NCI-H82 treated with DMSO at 0.1 percent for 48 hours (cell line): Measurements from ENCODE around the gene GNB1L.

Experiments
- DNase-seq: peaks from one replicate; lab custom pipeline; 2025; ENCODE audit not compliant: unreplicated experiment; lab: John Stamatoyannopoulos, UW

Gene GNB1L

GRCh38 chr22:19811811-19812771, 42.6 kb downstream of the GNB1L start:
- no peak for DNase-seq

DNA sequence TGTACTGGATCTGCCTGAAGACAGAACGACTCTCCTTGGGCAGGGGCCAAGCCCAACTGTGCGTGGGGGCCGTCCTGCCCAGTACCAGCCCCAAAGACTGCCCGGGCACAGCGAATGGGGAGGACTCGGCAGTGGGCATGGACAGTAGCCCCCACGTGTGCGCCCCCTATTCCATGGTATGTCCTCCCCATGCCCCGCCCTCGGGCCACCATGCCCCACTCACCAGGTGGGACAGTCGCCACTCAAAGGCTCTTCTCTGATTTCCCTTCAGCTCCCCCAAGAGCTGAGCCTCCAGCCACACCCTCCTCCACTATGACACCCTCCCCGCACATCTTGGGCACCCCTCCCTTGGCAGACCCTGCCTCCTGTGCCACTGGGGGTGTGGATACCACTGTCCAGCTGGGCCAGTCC, 43.5 kb downstream of the GNB1L start:
- no peak for DNase-seq

GRCh38 chr22:19810381-19811201, 44.1 kb downstream of the GNB1L start:
- DNase-seq, result no peak

DNA sequence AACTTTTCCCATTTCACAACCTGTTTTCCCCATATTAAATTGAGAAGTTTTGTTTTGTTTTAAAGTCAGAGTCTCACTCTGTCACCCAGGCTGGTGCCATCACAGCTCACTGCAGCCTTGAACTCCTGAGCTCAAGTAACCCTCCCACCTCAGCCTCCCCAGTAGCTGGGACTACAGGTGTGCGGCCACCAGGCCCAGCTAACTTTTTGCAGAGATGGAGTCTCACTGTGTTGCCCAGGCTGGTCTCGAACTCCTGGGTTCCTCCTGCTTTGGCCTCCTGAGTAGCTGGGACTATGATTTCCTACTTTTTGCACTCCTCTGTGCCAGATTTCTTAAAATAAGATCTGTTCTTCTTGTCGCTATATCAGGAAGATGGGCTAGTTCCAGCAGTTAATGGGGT, 44.9 kb downstream of the GNB1L start:
- no peak for DNase-seq

DNA sequence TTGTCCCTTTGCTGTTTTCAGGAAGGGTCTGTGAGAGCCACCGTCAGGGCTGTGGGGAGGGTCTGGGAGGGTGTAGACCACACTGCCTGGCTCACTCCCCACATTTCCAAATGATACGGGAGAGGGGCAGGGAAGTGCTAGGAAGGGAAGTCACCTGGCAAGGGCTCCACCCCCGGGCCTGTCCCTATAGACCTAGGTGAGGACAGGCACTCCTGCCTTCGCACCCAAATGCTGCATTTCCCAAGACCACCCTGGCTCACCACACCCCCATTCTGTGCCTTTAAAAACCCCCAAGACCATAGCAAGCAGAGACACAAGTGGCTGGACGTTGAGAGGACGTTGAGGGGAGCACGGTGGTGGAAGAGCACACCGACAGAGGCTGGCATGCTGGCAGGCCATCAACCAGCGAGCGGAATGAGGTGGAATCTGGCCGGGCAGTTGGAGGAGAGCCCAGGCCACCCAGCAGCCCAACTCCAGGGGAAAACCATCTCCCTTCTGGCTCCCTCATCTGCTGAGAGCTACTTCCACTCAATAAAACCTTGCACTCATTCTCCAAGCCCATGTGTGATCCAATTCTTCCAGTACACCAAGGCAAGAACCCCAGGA, 45.7 kb downstream of the GNB1L start:
- DNase-seq, result no peak

DNA sequence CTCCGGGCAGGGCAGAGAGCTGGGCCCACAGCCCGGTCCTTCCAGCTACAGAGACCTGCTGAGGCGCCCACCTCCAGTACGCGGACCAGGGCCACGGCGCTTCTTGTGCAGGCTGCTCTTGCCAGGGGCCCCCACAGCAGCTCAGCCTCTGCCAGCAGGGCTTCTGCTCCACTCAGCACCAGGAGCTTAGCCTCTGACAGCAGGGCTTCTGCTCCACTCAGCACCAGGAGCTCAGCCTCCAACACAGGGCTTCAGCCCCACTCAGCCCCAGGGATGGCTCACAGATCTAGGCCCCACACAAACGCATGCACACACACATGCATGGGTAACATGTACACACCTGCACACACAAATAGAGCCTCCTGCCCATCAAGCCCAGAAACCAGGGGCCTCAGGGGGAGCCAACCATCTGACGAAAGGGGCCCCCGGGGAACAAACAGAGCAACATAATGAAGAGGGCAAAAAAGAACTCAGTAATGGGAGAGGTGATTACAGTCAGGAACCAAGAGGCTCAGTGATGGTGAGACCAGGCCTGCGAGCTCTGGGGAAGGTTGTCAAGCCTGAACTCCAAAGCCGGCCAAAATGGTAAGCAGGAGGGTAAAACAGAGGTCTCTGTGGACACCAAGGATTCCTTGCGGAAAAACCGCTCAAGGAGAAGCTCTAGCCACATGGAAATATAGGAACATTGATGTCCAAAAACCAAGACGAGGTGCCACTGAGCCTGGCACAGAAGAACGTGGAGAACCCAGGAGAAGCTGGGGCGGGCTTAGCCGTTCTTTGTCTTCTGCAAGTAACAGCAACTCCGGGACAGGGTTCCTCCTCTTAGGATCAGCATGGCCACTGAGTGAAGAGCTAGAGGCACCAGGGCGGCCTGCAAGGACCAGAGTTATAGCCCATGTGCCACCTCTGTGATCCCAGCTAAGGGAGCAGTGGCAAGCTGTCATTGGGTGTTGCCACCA, 46.5 kb downstream of the GNB1L start:
- DNase-seq, result no peak

- no peak for DNase-seq
Measured at GRCh38 chr22:19807161-19807913, 47.3 kb downstream of the GNB1L start.

GRCh38 chr22:19806213-19807160, 48.2 kb downstream of the GNB1L start:
- peak; percentile 74 for DNase-seq

GRCh38 chr22:19805821-19806212, 48.9 kb downstream of the GNB1L start:
- DNase-seq, result no peak

- no peak for DNase-seq
Measured at GRCh38 chr22:19803736-19804267, 50.9 kb downstream of the GNB1L start.

DNA sequence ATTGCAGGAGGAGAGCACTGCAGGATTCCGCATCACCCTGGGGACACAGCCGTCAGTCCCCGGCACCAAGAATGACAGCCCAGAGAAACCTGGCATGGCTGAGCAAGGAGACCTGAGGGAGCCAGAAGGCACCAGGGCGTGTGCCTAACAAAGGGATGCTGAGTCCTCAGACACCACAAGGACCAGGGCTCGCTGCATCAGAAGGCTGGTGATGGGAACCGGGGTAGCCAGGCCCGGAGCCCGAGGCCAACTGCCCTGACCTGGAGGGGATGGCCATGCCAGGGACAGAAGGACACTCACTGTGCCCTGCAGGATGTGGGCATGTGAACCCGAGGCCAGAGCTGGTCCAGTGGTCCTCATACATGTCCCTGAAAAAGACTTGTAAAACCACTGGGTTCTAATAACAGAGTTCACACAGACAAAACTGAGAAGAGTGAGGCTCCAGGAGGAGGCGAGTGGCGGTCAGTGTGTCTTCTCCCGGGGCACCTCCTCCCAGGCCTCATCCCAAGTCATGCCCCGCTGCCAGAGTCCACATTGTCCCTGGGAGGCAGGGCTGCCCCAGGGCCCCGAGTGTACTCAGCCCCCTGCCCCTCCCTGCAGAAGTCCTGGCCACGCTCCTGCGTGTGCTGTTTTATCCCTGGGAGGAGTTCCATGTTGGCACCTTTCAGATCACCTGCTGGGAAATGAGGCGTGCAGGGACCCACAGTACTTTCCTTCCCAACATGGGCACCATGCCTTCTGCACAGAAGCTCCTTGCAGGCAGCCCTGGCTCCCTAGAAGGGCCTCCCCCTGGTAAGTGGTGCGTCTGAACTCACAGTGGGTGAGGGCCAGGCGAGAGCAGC, 51.6 kb downstream of the GNB1L start:
- DNase-seq, result no peak

DNA sequence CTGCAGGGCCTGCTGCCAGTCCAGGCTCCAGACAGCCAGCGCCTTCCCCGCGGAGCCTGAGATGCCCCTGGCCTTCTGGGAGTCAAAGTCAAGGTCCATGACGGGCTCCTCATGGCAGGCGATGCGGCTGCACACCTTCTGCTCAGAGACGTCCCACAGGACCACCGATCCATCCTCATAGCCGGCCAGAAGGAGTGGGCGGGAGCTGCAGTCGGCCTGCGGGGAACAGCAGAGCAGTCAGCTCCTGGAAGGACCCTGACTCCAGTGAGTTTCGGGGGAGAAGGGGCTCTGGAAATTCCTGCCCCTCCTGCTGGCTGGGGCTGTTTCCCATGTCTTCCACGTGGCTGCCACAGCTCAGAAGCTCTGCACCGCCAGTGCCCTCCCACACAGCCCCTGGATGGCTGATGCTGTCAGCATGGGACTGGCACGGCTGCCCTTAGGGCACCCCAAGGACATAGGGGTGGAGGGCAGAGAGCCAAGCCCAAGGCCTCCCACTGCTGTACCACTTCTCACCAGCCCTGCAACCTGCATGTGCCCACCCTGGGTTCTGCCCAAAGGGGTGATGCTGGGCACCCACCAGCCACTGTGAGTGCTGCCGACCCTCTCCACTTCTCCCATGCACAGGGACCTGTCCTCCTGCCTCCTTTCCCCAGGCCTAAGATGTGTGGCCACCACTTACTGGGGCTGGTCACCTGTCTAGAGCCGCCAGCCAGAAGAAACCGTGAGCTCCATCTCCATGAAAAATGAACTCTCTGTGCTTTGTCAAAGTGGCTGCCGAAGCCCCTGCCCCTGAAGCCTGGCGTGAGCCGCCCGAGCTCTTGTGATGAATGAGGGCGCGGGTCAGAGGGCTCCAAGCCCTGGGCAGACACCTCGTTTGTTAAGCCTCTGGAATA, 52.4 kb downstream of the GNB1L start:
- DNase-seq, result no peak

GRCh38 chr22:19801340-19802000, 53.2 kb downstream of the GNB1L start:
- DNase-seq, result no peak

DNA sequence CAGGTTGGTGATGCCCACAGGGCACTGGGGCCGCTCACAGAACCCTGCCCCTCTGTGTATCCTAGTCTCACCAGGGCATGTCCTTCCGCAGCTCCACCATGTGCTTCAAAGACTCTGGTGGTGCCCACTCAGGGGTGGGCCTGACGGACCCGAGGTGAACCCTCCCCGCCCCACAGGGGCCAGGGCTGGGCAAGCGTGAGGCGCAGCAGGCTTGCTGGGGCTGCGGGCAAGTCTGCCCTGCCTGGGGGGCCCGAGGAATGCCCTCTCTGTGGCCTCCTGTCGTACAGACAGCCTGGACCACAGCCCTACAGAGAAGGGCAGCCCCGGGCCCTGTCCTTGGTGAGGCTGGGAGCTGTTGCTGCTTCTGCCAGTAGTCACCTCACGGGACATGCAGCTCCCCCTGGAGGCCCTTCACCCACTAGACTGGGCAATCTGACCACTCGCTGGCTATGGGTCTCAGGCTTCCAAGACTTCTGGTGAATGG, 53.9 kb downstream of the GNB1L start:
- DNase-seq, result no peak

DNA sequence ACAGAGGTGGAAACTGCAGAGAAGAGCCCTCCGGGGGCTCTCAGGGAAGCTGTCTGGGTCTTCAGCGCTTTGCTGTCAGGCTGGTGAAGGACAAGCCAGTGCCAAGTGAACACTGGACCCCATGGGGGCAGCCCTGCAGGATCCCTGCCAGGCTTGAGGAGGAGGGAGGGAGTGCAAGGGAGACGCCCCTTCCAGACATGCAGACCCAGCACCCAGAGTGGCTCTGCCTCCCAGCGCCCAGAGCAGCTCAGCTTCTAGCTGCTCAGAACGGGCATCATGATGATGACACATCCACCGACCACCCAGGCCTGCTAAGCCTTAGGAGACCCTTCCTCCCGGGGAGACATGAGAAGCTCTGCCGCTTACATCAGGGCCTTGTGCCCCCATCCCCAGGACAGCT, 54.4 kb downstream of the GNB1L start:
- DNase-seq, result no peak
